ENCODE data around the gene ARHGAP42. TPM values are rescaled to one million over a fixed set of nuclear protein-coding genes. Genes with fewer than 3 reads are reported as not detected.

Gene ARHGAP42
- total and polyA plus RNA-seq, 2 of the 13 experiments (the other 11 are each of a cell fraction or from before 2014, with no cell fraction given): 2.5 to 4.3 TPM

- Histone ChIP-seq H3K4me3 (replicated peaks in 1 of 3; ENCODE audit: insufficient read depth in 1 of 3, low read depth in 2 of 3, low read length in 3 of 3) (no peak overlapping the region), H3K79me2 (ENCODE audit: insufficient read depth, low read length) (no peaks in the 10 kb centered on the region), H3K9me3 (ENCODE audit: low read length) (no peaks in the 10 kb centered on the region), H3K27me3 (ENCODE audit: control insufficient read depth in 1 of 2, insufficient read depth in 2 of 2, low read length in 2 of 2) (no peaks in the 10 kb centered on the region), H2AFZ (ENCODE audit: low read length) (no peak overlapping the region), H3K4me1 (ENCODE audit: insufficient read depth, low read length) (no peaks in the 10 kb centered on the region), H3K27ac (ENCODE audit: extremely low read length, insufficient read depth, low read length) (no peak overlapping the region), H3K4me2 (ENCODE audit: low read depth, low read length) (no peak overlapping the region), H3K9ac (ENCODE audit: insufficient read depth, low read depth, low read length) (no peak overlapping the region), H3K36me3 (replicated peaks in 1 of 2; ENCODE audit: control insufficient read depth in 1 of 2, insufficient read depth in 2 of 2, low read length in 2 of 2) (no peaks in the 10 kb centered on the region), H4K20me1 (ENCODE audit: insufficient read depth, low read length) (no peaks in the 10 kb centered on the region)
- no TSS peak for BruUV-seq (replicated peaks)
- 69% methylated on average over 3 of the region's 3 CpGs for WGBS (ENCODE audit: low lambda C conversion rate)
- TF ChIP-seq MAFF (IDR thresholded peaks at IDR 0.05; ENCODE audit: low read depth, low read length) (peak; percentile 58), FOSL2 (CRISPR knock-in tag; IDR thresholded peaks at IDR 0.05) (peak; percentile 48; the same call in 1 of the 2 replicates), MAFK (conservative IDR thresholded peaks at IDR 0.05 in 1 of 2, IDR thresholded peaks at IDR 0.05 in 1 of 2; ENCODE audit: low read length in 2 of 2) (peak; percentile 51 to 54), NRL (CRISPR knock-in tag; IDR thresholded peaks at IDR 0.05; ENCODE audit: borderline replicate concordance) (no peak), ZNF383 (CRISPR knock-in tag; IDR thresholded peaks at IDR 0.05; ENCODE audit: borderline replicate concordance) (no peak), POLR2G (IDR thresholded peaks at IDR 0.05; ENCODE audit: low read depth, low read length) (no peak)
- DNase-seq (ENCODE audit: low spot score) (no peak), FAIRE-seq (no peak), ATAC-seq (no peak)
- in situ Hi-C loops (cut with HindIII; ENCODE audit: extremely low pct_ligation_motif_present, low pct_unique_long_range_greater_than_20kb): no loop called here
- intact Hi-C loops (cut with micrococcal nuclease; ENCODE audit: unreplicated experiment): no loop called here
- ChIA-PET CTCF (ENCODE audit: low intra/inter-chr PET ratio, low total read pairs) (no interaction called here), POLR2A (no interaction called here)
Observed at GRCh38 chr11:100719809-100720221, 32.7 kb downstream of the ARHGAP42 start.

GRCh38 chr11:100726680-100727079 lies 39.6 kb downstream of the ARHGAP42 start:
- H3K79me2 ChIP-seq (ENCODE audit: insufficient read depth, low read length): no peaks in the 10 kb centered on the region
- no peak overlapping the region for H3K27ac ChIP-seq (ENCODE audit: extremely low read length, insufficient read depth, low read length)
- H3K27me3 ChIP-seq (ENCODE audit: control insufficient read depth in 1 of 2, insufficient read depth in 2 of 2, low read length in 2 of 2): no peaks in the 10 kb centered on the region
- no peaks in the 10 kb centered on the region for H3K4me1 ChIP-seq (ENCODE audit: insufficient read depth, low read length)
- POLR2A ChIA-PET: no interaction called here
- no peaks in the 10 kb centered on the region for H3K36me3 ChIP-seq (replicated peaks in 1 of 2; ENCODE audit: control insufficient read depth in 1 of 2, insufficient read depth in 2 of 2, low read length in 2 of 2)
- BruUV-seq (replicated peaks): no TSS peak
- CTCF ChIA-PET (ENCODE audit: low intra/inter-chr PET ratio, low total read pairs): no interaction called here
- WGBS (ENCODE audit: low lambda C conversion rate): 57% methylated on average over 1 of the region's 1 CpG
- intact Hi-C loops (cut with micrococcal nuclease; ENCODE audit: unreplicated experiment): no loop called here
- in situ Hi-C loops (cut with HindIII; ENCODE audit: extremely low pct_ligation_motif_present, low pct_unique_long_range_greater_than_20kb): no loop called here
- no peak for TF ChIP-seq ARNT2 (CRISPR knock-in tag; IDR thresholded peaks at IDR 0.05; ENCODE audit: low read depth)
- no peak overlapping the region for H3K9ac ChIP-seq (ENCODE audit: insufficient read depth, low read depth, low read length)
- ATAC-seq: no peak
- FAIRE-seq: no peak
- DNase-seq (ENCODE audit: low spot score): no peak
- no peaks in the 10 kb centered on the region for H4K20me1 ChIP-seq (ENCODE audit: insufficient read depth, low read length)
- H3K4me2 ChIP-seq (ENCODE audit: low read depth, low read length): no peak overlapping the region
- no peaks in the 10 kb centered on the region for H3K9me3 ChIP-seq (ENCODE audit: low read length)
- H3K4me3 ChIP-seq (replicated peaks in 1 of 3; ENCODE audit: insufficient read depth in 1 of 3, low read depth in 2 of 3, low read length in 3 of 3): no peak overlapping the region
- no peak overlapping the region for H2AFZ ChIP-seq (ENCODE audit: low read length)

Measured in HepG2 (cell line).